ENCODE measurements around the gene GGA1.
"Not testable (repeated sequence)": the region's sequence is repeated elsewhere in the genome, so short reads cannot be mapped to it uniquely, and the experiment has no call there.

GGA1 gene

GRCh38 chr22:37570661-37570976 is 38.0 kb upstream of the GGA1 start:
- no peak for DNase-seq

- no peak for DNase-seq
These were observed 37.2 kb upstream of the GGA1 start for GRCh38 chr22:37571258-37571991.

- DNase-seq, result no peak
These were observed 36.7 kb upstream of the GGA1 start for GRCh38 chr22:37571992-37572373.

GRCh38 chr22:37575490-37576003 is 33.1 kb upstream of the GGA1 start:
- DNase-seq, result no peak

GRCh38 chr22:37578002-37578401 is 30.6 kb upstream of the GGA1 start:
- DNase-seq, result no peak

- no peak for DNase-seq
These were observed 27.1 kb upstream of the GGA1 start for GRCh38 chr22:37581504-37581903.

- DNase-seq, result no peak
These were observed 26.1 kb upstream of the GGA1 start for GRCh38 chr22:37582526-37582925.

GRCh38 chr22:37588546-37589215 is 20.0 kb upstream of the GGA1 start:
- DNase-seq, result no peak

GRCh38 chr22:37589636-37590035 is 19.0 kb upstream of the GGA1 start:
- no peak for DNase-seq

- not testable (repeated sequence) for DNase-seq
These were observed 17.6 kb upstream of the GGA1 start for GRCh38 chr22:37591081-37591480.

- DNase-seq, result no peak
These were observed 16.7 kb upstream of the GGA1 start for GRCh38 chr22:37591823-37592404.

- DNase-seq, result no peak
These were observed 14.4 kb upstream of the GGA1 start for GRCh38 chr22:37594237-37594636.

- no peak for DNase-seq
These were observed 9.5 kb upstream of the GGA1 start for GRCh38 chr22:37599153-37599552.

GRCh38 chr22:37601203-37601539 is 7.5 kb upstream of the GGA1 start:
- no peak for DNase-seq

GRCh38 chr22:37601540-37602442 is 6.8 kb upstream of the GGA1 start:
- DNase-seq, result no peak

GRCh38 chr22:37602546-37603277 is 5.9 kb upstream of the GGA1 start:
- DNase-seq, result not testable (repeated sequence)

GRCh38 chr22:37604074-37604473 is 4.6 kb upstream of the GGA1 start:
- no peak for DNase-seq

- peak; percentile 30 to 71 (median 55) for DNase-seq
These were observed 3.8 kb upstream of the GGA1 start for GRCh38 chr22:37604875-37605274.

- peak; percentile 84 to 92 (median 87) for DNase-seq
These were observed 1.4 kb upstream of the GGA1 start for GRCh38 chr22:37607010-37607934.

- no peak for DNase-seq
These were observed 628 bp upstream of the GGA1 start for GRCh38 chr22:37607935-37608476.

Measured in T-helper 1 cell (primary cell).